SU-DHL-6 (cell line): ENCODE measurements around the gene CHCHD1.

Experiments
- CTCF ChIP-seq: fragments of 200-600 bp; sonication (generic); IDR thresholded peaks from one replicate; pipeline ENCODE4 v1.5.1; 2017; ENCODE audit warnings: antibody characterized with exemption, mild to moderate bottlenecking, low read length, moderate library complexity; ENCODE audit not compliant: insufficient read depth, poor library complexity, severe bottlenecking
- EZH2phosphoT487 ChIP-seq: fragments of 200-600 bp; sonication (generic), shearing (Covaris generic); conservative IDR thresholded peaks from 2 replicates; pipeline ENCODE4 v1.6.1; 2018; ENCODE audit warnings: mild to moderate bottlenecking, antibody characterized with exemption, low read length, moderate library complexity, mixed read lengths

- TF ChIP-seq CTCF (no peak), EZH2phosphoT487 (no peak)
These were observed 18.9 kb upstream of the CHCHD1 start for GRCh38 chr10:73762915-73763314.
